Measurements from ENCODE around the gene WDFY4. TPM values are rescaled to one million over a fixed set of nuclear protein-coding genes. Genes with fewer than 3 reads are reported as not detected.

Gene WDFY4
- total RNA-seq, 2 experiments from 2014 or later: 0.90 to 1.1 TPM

GRCh38 chr10:48791267-48791928 is 106.7 kb downstream of the WDFY4 start:
- H3K4me3 Mint-ChIP-seq: no peak overlapping the region
- H3K4me1 Mint-ChIP-seq (ENCODE audit: low read depth): no peaks in the 10 kb centered on the region
- DNase-seq (no peak), ATAC-seq (no peak)
- peaks cover 5% of the 10 kb centered on the region for H3K27me3 Mint-ChIP-seq
- no peaks in the 10 kb centered on the region for H3K9me3 Mint-ChIP-seq
- no peak overlapping the region for H3K27ac Mint-ChIP-seq
- ChIA-PET POLR2A (no interaction called here), CTCF (no interaction called here)
- TF ChIP-seq CTCF (IDR thresholded peaks at IDR 0.05): no peak
- intact Hi-C loops (cut with micrococcal nuclease): no loop called here
- H3K36me3 Mint-ChIP-seq (ENCODE audit: low read depth): no peaks in the 10 kb centered on the region

- TF ChIP-seq CTCF (IDR thresholded peaks at IDR 0.05): no peak
- ChIA-PET POLR2A (no interaction called here), CTCF (no interaction called here)
- DNase-seq: no peak
- Mint-ChIP-seq H3K9me3 (no peaks in the 10 kb centered on the region), H3K27me3 (peaks cover 5% of the 10 kb centered on the region), H3K27ac (no peak overlapping the region), H3K4me1 (ENCODE audit: low read depth) (no peaks in the 10 kb centered on the region), H3K36me3 (ENCODE audit: low read depth) (no peaks in the 10 kb centered on the region), H3K4me3 (no peak overlapping the region)
- ATAC-seq: no peak
- intact Hi-C loops (cut with micrococcal nuclease): no loop called here
Measured at GRCh38 chr10:48792121-48792520, 107.4 kb downstream of the WDFY4 start.

GRCh38 chr10:48792687-48793096 is 108.0 kb downstream of the WDFY4 start:
- ChIA-PET CTCF (no interaction called here), POLR2A (no interaction called here)
- H3K9me3 Mint-ChIP-seq: no peaks in the 10 kb centered on the region
- intact Hi-C loops (cut with micrococcal nuclease): no loop called here
- H3K4me3 Mint-ChIP-seq: no peak overlapping the region
- H3K4me1 Mint-ChIP-seq (ENCODE audit: low read depth): no peaks in the 10 kb centered on the region
- DNase-seq (peak; percentile 32), ATAC-seq (peak; percentile 70)
- peaks cover 5% of the 10 kb centered on the region for H3K27me3 Mint-ChIP-seq
- H3K27ac Mint-ChIP-seq: no peak overlapping the region
- TF ChIP-seq CTCF (IDR thresholded peaks at IDR 0.05): no peak
- no peaks in the 10 kb centered on the region for H3K36me3 Mint-ChIP-seq (ENCODE audit: low read depth)

- DNase-seq (no peak), ATAC-seq (no peak)
- intact Hi-C loops (cut with micrococcal nuclease): no loop called here
- ChIA-PET CTCF (no interaction called here), POLR2A (no interaction called here)
- Mint-ChIP-seq H3K36me3 (ENCODE audit: low read depth) (no peaks in the 10 kb centered on the region), H3K27ac (no peak overlapping the region), H3K4me3 (no peak overlapping the region), H3K27me3 (peaks cover 5% of the 10 kb centered on the region), H3K9me3 (no peaks in the 10 kb centered on the region), H3K4me1 (ENCODE audit: low read depth) (no peaks in the 10 kb centered on the region)
- TF ChIP-seq CTCF (IDR thresholded peaks at IDR 0.05): no peak
Measured at GRCh38 chr10:48794074-48794473, 109.4 kb downstream of the WDFY4 start.

GRCh38 chr10:48796713-48797245 is 112.1 kb downstream of the WDFY4 start:
- POLR2A ChIA-PET: no interaction called here
- ATAC-seq: no peak
- H3K27me3 Mint-ChIP-seq: peaks cover 5% of the 10 kb centered on the region
- no peak overlapping the region for H3K27ac Mint-ChIP-seq
- H3K4me3 Mint-ChIP-seq: no peak overlapping the region
- intact Hi-C loops (cut with micrococcal nuclease): no loop called here
- peaks cover 14% of the 10 kb centered on the region for H3K4me1 Mint-ChIP-seq (ENCODE audit: low read depth)
- CTCF ChIA-PET: no interaction called here
- TF ChIP-seq CTCF (IDR thresholded peaks at IDR 0.05): no peak
- DNase-seq: no peak
- H3K9me3 Mint-ChIP-seq: peaks cover 5% of the 10 kb centered on the region
- H3K36me3 Mint-ChIP-seq (ENCODE audit: low read depth): peaks cover 6% of the 10 kb centered on the region

Data from activated CD8-positive, alpha-beta T cell treated with anti-CD3 and anti-CD28 coated beads for 36 hours (primary cell).